Panc1 (cell line): ENCODE results near the gene IGFBP7. TPM values are rescaled to one million over a fixed set of nuclear protein-coding genes. Genes with fewer than 3 reads are reported as not detected.
A peak's percentile ranks its signal among the peaks of the same experiment; 100 is the strongest.

Experiments
- ATAC-seq: fragments of 200-7000 bp; cut with Tn5 transposase; 2 replicates; pipeline ENCODE4 v1.9.1; 2020; ENCODE audit warnings: mild to moderate bottlenecking, moderate library complexity
- BruUV-seq: library from RNA; stranded (reverse); fragments of 400-500 nt; replicated peaks from 2 replicates; lab custom pipeline; 2021; lab: Mats Ljungman, UMichigan
- CTCF ChIA-PET: fragments of 300-600 bp; sonication (Branson Sonifier 250); formaldehyde crosslinking; loops from one replicate; lab custom pipeline; 2022; ENCODE audit warnings: antibody characterized with exemption; lab: Charles Lee
- POLR2A ChIA-PET: fragments of 300-600 bp; sonication (Branson Sonifier 250); formaldehyde crosslinking; loops from one replicate; lab custom pipeline; 2022; ENCODE audit warnings: antibody characterized with exemption; lab: Charles Lee
- DNase-seq: peaks from one replicate; pipeline ENCODE4 v3.0.0-alpha.2; 2010; ENCODE audit warnings: low read depth, low spot score
- H3K27ac ChIP-seq: 2 replicates; pipeline ENCODE4 v1.5.1; 2011; ENCODE audit warnings: mild to moderate bottlenecking, low read length, inconsistent platforms
- H3K27me3 ChIP-seq: fragments of 200-500 bp; sonication (Bioruptor generic); 2 replicates; pipeline ENCODE4 v1.6.0; 2014; ENCODE audit warnings: low read length, inconsistent platforms; ENCODE audit not compliant: control insufficient read depth, insufficient read depth
- H3K36me3 ChIP-seq: fragments of 200-500 bp; sonication (Bioruptor generic); 2 replicates; pipeline ENCODE4 v1.5.1; 2014; ENCODE audit warnings: inconsistent platforms, mild to moderate bottlenecking, low read length, moderate library complexity; ENCODE audit not compliant: control insufficient read depth, insufficient read depth
- H3K4me1 ChIP-seq: 2 replicates; pipeline ENCODE4 v1.5.1; 2011; ENCODE audit warnings: inconsistent platforms, mild to moderate bottlenecking, low read length, moderate library complexity; ENCODE audit not compliant: control insufficient read depth, insufficient read depth
- H3K4me3 ChIP-seq, 2 experiments: 2 replicates each; pipeline ENCODE4 v1.5.1; 2011 to 2012; ENCODE audit warnings: low read depth in 2 of 2, low read length in 2 of 2, mild to moderate bottlenecking in 2 of 2, inconsistent platforms in 1 of 2, moderate library complexity in 1 of 2
- H3K9me3 ChIP-seq: fragments of 200-500 bp; sonication (Bioruptor generic); 2 replicates; pipeline ENCODE4 v1.5.1; 2014; ENCODE audit warnings: low read depth, mild to moderate bottlenecking, inconsistent platforms, low read length, moderate library complexity; ENCODE audit not compliant: control insufficient read depth, insufficient read depth
- CTCF ChIP-seq: fragments of 450-650 bp; IDR thresholded peaks from 2 replicates; pipeline ENCODE4 v1.5.1; 2017; ENCODE audit warnings: mild to moderate bottlenecking
- POLR2AphosphoS5 ChIP-seq: IDR thresholded peaks from 2 replicates; pipeline ENCODE4 v1.6.1; 2012; ENCODE audit warnings: mild to moderate bottlenecking, low read depth, low read length, moderate library complexity
- REST ChIP-seq, 2 experiments: IDR thresholded peaks; 2 replicates each; pipeline ENCODE4 v1.6.1; 2011 to 2012; ENCODE audit warnings: low read depth in 2 of 2, control low read depth in 1 of 2, low read length in 1 of 2, mild to moderate bottlenecking in 1 of 2, moderate library complexity in 1 of 2; ENCODE audit not compliant: insufficient read depth in 1 of 2
- SIN3A ChIP-seq: IDR thresholded peaks from 2 replicates; pipeline ENCODE4 v1.6.1; 2012; ENCODE audit warnings: low read depth, mild to moderate bottlenecking, low read length, moderate library complexity, borderline replicate concordance; ENCODE audit not compliant: insufficient read depth
- TCF7L2 ChIP-seq: IDR thresholded peaks from 2 replicates; pipeline ENCODE4 v1.6.1; 2011; ENCODE audit warnings: mild to moderate bottlenecking, low read depth, low read length, inconsistent platforms
- in situ Hi-C: cut with HindIII; loops from 2 replicates; pipeline ENCODE4 v1.10.0; 2016; ENCODE audit warnings: low sequenced_read_pairs, low pct_unique_long_range_greater_than_20kb
- intact Hi-C: fragments of 100-400 bp; cut with micrococcal nuclease; formaldehyde crosslinking; loops from one replicate; pipeline ENCODE4 v1.10.0; 2022; ENCODE audit not compliant: unreplicated experiment
- total RNA-seq: library from RNA; stranded (reverse); gene quantifications from one replicate; pipeline ENCODE4 v1.2.1, GENCODE V29; 2021; ENCODE audit not compliant: unreplicated experiment

The IGFBP7 gene
- total RNA-seq, 1 experiment from 2014 or later: 9.5 TPM

- Histone ChIP-seq H3K4me1 (no peaks in the 10 kb centered on the region), H3K27me3 (peaks cover 8% of the 10 kb centered on the region), H3K4me3 (peak overlapping the region; percentile 27 to 42), H3K27ac (no peak overlapping the region), H3K9me3 (no peaks in the 10 kb centered on the region), H3K36me3 (no peaks in the 10 kb centered on the region)
- CTCF ChIA-PET: no interaction called here
- POLR2A ChIA-PET: interaction anchor here (0.7 kb wide), 1 partner anchor 891 kb away, joined by 4 read pairs; no protein-coding TSS in a partner anchor
- TF ChIP-seq TCF7L2 (no peak), POLR2AphosphoS5 (no peak), SIN3A (no peak), CTCF (no peak), REST (IDR thresholded peaks at IDR 0.05; ENCODE audit: insufficient read depth in 1 of 2, low read depth in 2 of 2, low read length in 1 of 2) (no peak)
- intact Hi-C loops: loop anchor here (10.0 kb wide), 1 partner anchor 1066 kb away; a partner anchor contains a TSS
- ATAC-seq: peak; percentile 63
- in situ Hi-C loops: no loop called here
- no peak for DNase-seq
- BruUV-seq: no TSS peak
Measured at GRCh38 chr4:57110640-57111511, 691 bp upstream of the IGFBP7 start.

- H3K27me3 ChIP-seq: peaks cover 8% of the 10 kb centered on the region
- CTCF ChIA-PET: no interaction called here
- no peaks in the 10 kb centered on the region for H3K9me3 ChIP-seq
- no peak overlapping the region for H3K27ac ChIP-seq
- ATAC-seq: no peak
- in situ Hi-C loops: no loop called here
- POLR2A ChIA-PET: no interaction called here
- H3K4me3 ChIP-seq: peak overlapping the region in 1 of 2 experiments; percentile 27; a peak in 2 of 4 replicates
- H3K36me3 ChIP-seq: no peaks in the 10 kb centered on the region
- intact Hi-C loops: no loop called here
- no peaks in the 10 kb centered on the region for H3K4me1 ChIP-seq
- BruUV-seq: no TSS peak
- TF ChIP-seq REST (IDR thresholded peaks at IDR 0.05; ENCODE audit: insufficient read depth in 1 of 2, low read depth in 2 of 2, low read length in 1 of 2): no peak
- TF ChIP-seq POLR2AphosphoS5: no peak
- TF ChIP-seq CTCF: no peak
- TF ChIP-seq SIN3A: no peak
- no peak for TF ChIP-seq TCF7L2
- DNase-seq: no peak
Measured at GRCh38 chr4:57109411-57109846, 756 bp downstream of the IGFBP7 start.
